SK-N-SH treated with all-trans-retinoic acid at 6 μM for 48 hours (cell line): ENCODE results near the gene COQ7.

Experiments used
- ATAC-seq: fragments of 200-7000 bp; cut with Tn5 transposase; 3 replicates; pipeline ENCODE4 v1.9.1; 2020; ENCODE audit warnings: mild to moderate bottlenecking, moderate library complexity
- BACH2 ChIP-seq: fragments of 250-450 bp; sonication (Bioruptor Pico); IDR thresholded peaks from 2 replicates; pipeline ENCODE4 v1.9.0; 2021; ENCODE audit warnings: mild to moderate bottlenecking, borderline replicate concordance
- CSDC2 ChIP-seq: fragments of 250-450 bp; sonication (Bioruptor Pico); IDR thresholded peaks from 2 replicates; pipeline ENCODE4 v1.5.0; 2020; ENCODE audit warnings: mild to moderate bottlenecking, moderate library complexity
- ESRRG ChIP-seq: fragments of 250-450 bp; sonication (Bioruptor Pico); IDR thresholded peaks from 2 replicates; pipeline ENCODE4 v1.6.1; 2021; ENCODE audit warnings: mild to moderate bottlenecking
- ISL1 ChIP-seq: fragments of 250-450 bp; sonication (Bioruptor Pico); IDR thresholded peaks from 2 replicates; pipeline ENCODE4 v2.1.2; 2022; ENCODE audit warnings: mild to moderate bottlenecking, moderate library complexity
- OSR1 ChIP-seq: fragments of 250-450 bp; sonication (Bioruptor Pico); IDR thresholded peaks from 2 replicates; pipeline ENCODE4 v1.8.0; 2022; ENCODE audit warnings: moderate library complexity, mild to moderate bottlenecking, inconsistent platforms
- PPARA ChIP-seq: fragments of 250-450 bp; sonication (Bioruptor Pico); IDR thresholded peaks from 2 replicates; pipeline ENCODE4 v1.5.0; 2020; ENCODE audit warnings: mild to moderate bottlenecking, borderline replicate concordance
- RARB ChIP-seq: fragments of 250-450 bp; sonication (Bioruptor Pico); IDR thresholded peaks from 2 replicates; pipeline ENCODE4 v1.8.0; 2021; ENCODE audit warnings: mild to moderate bottlenecking, moderate library complexity
- TCF4 ChIP-seq: fragments of 250-450 bp; sonication (Bioruptor Pico); IDR thresholded peaks from 2 replicates; pipeline ENCODE4 v1.8.0; 2021; ENCODE audit warnings: mild to moderate bottlenecking, moderate library complexity, borderline replicate concordance
- TOX ChIP-seq: fragments of 250-450 bp; sonication (Bioruptor Pico); IDR thresholded peaks from 2 replicates; pipeline ENCODE4 v1.8.0; 2021; ENCODE audit warnings: mild to moderate bottlenecking, moderate library complexity, borderline replicate concordance
- ZC3H10 ChIP-seq: fragments of 250-450 bp; sonication (Bioruptor Pico); IDR thresholded peaks from 2 replicates; pipeline ENCODE4 v1.5.1; 2021; ENCODE audit warnings: mild to moderate bottlenecking, moderate library complexity
- ZFP3 ChIP-seq: fragments of 250-450 bp; sonication (Bioruptor Pico); IDR thresholded peaks from 2 replicates; pipeline ENCODE4 v1.5.0; 2020; ENCODE audit warnings: mild to moderate bottlenecking, moderate library complexity
- ZFP30 ChIP-seq: fragments of 450-650 bp; formaldehyde crosslinking; IDR thresholded peaks from 2 replicates; pipeline ENCODE4 v1.5.0; 2022; ENCODE audit warnings: mild to moderate bottlenecking, moderate library complexity
- ZNF565 ChIP-seq: fragments of 450-650 bp; formaldehyde crosslinking; conservative IDR thresholded peaks from 2 replicates; pipeline ENCODE4 v1.5.0; 2020; ENCODE audit warnings: low read depth, mild to moderate bottlenecking, moderate library complexity
- ZNF70 ChIP-seq: fragments of 450-650 bp; formaldehyde crosslinking; IDR thresholded peaks from 2 replicates; pipeline ENCODE4 v1.5.0; 2020; ENCODE audit warnings: mild to moderate bottlenecking, moderate library complexity
- ZNF8 ChIP-seq: fragments of 450-650 bp; formaldehyde crosslinking; IDR thresholded peaks from 2 replicates; pipeline ENCODE4 v1.5.0; 2020; ENCODE audit warnings: mild to moderate bottlenecking, moderate library complexity
- TF ChIP-seq, protein P1 (sequence below): fragments of 250-450 bp; sonication (Bioruptor Pico); IDR thresholded peaks from 2 replicates; pipeline ENCODE4 v1.8.0; 2021; ENCODE audit warnings: low read depth, mild to moderate bottlenecking, moderate library complexity, borderline replicate concordance
- TF ChIP-seq, protein P2 (sequence below): fragments of 250-450 bp; sonication (Bioruptor Pico); IDR thresholded peaks from 2 replicates; pipeline ENCODE4 v1.5.1; 2020; ENCODE audit warnings: low read depth, mild to moderate bottlenecking, moderate library complexity
- TF ChIP-seq, protein P3 (sequence below): fragments of 250-450 bp; sonication (Bioruptor Pico); IDR thresholded peaks from 2 replicates; pipeline ENCODE4 v1.8.0; 2020; ENCODE audit warnings: mild to moderate bottlenecking, moderate library complexity, borderline replicate concordance
- TF ChIP-seq, protein P4 (sequence below): fragments of 250-450 bp; sonication (Bioruptor Pico); IDR thresholded peaks from 2 replicates; pipeline ENCODE4 v1.5.0; 2020; ENCODE audit warnings: mild to moderate bottlenecking, moderate library complexity
- TF ChIP-seq, protein P5 (sequence below): fragments of 250-450 bp; sonication (Bioruptor Pico); IDR thresholded peaks from 2 replicates; pipeline ENCODE4 v1.5.1; 2021; ENCODE audit warnings: mild to moderate bottlenecking, moderate library complexity

COQ7 gene

DNA sequence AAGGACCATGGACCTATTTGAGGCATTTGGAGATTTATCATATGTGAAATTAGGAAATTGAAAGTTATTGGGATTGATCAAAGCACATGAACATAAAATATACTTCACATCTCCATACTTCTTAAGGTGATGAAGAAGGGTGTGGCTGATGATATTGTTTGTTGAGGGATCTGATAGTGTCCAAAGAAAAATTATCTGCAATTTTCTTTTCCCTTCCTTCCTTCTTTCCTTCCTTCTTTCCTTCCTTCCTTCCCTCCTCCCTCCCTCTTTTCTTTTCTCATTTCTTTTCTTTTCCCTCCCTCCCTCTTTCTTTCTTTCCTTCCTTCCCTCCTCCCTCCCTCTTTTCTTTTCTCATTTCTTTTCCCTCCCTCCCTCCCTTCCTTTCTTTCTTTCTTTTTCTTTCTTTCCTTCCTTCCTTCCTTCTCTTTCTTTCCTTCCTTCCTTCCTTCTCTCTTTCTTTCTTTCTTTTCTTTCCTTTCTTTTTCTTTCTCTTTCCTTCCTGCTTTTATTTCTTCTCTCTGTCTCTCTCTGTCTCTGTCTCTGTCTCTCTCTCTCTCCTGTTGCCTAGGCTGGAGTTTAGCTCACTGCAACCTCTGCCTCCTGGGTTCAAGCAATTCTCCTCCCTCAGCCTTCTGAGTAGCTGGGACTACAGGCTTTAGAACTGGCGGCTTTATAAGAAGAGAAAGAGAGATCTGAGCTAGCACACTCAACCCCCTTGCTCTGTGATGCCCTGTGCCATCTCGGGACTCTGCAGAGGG, 25.4 kb downstream of the COQ7 start:
- ATAC-seq: no peak
- TF ChIP-seq, protein P1, sequence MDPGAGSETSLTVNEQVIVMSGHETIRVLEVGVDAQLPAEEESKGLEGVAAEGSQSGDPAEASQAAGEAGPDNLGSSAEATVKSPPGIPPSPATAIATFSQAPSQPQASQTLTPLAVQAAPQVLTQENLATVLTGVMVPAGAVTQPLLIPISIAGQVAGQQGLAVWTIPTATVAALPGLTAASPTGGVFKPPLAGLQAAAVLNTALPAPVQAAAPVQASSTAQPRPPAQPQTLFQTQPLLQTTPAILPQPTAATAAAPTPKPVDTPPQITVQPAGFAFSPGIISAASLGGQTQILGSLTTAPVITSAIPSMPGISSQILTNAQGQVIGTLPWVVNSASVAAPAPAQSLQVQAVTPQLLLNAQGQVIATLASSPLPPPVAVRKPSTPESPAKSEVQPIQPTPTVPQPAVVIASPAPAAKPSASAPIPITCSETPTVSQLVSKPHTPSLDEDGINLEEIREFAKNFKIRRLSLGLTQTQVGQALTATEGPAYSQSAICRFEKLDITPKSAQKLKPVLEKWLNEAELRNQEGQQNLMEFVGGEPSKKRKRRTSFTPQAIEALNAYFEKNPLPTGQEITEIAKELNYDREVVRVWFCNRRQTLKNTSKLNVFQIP (CRISPR knock-in tag): no peak
- TF ChIP-seq ZNF8 (CRISPR knock-in tag): no peak
- TF ChIP-seq, all 23 proteins: peak for 0

DNA sequence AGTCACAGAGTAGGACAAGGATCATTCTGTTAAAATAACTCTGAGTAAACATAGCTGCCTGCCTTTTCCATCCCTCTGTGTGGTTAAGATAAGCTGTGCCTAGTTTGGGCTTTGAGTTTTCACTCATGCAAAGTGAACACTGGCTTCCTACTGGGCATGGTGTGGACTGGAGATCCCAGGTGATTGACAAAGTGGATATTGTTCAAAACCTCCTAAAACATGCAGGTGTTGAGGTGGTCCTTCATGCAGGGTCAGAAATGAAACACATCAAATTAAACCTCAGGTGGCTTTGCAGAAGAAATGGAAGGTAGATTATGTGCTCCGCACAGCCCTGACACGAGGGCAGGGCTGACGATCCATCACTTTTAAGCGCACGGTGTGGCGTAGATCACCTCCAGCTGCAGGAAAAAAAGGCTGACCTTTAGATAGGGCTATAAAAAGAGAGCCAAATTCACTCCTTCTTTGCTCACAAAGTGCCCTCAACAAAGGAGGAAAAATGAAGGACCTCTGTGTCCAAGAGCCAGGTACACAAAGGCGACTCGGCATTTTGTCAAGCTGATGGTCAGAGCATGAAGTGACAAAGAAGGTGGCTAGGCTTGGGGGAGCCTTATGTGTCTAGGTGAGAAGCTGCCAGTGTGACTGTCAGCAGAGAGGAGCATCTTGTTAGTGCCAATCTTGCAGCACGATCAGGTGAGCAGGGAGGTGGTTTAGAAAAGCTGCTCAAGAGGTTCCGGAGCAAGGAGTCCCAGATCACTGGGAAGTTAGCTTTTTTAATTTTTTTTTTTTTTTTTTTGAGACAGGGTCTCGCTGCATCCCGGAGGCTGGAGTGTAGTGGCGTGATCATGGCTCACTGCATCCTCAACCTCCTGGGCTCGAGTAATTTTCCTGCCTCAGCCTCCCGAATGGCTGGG, 26.5 kb downstream of the COQ7 start:
- TF ChIP-seq TOX (CRISPR knock-in tag): no peak
- no peak for TF ChIP-seq ZNF565 (CRISPR knock-in tag)
- TF ChIP-seq CSDC2: no peak
- no peak for TF ChIP-seq ESRRG
- no peak for TF ChIP-seq RARB (CRISPR knock-in tag)
- TF ChIP-seq ZNF70 (CRISPR knock-in tag): no peak
- no peak for TF ChIP-seq ZNF8 (CRISPR knock-in tag)
- no peak for TF ChIP-seq ZC3H10 (CRISPR knock-in tag)
- no peak for TF ChIP-seq ISL1 (CRISPR knock-in tag)
- no peak for TF ChIP-seq TCF4 (CRISPR knock-in tag)
- TF ChIP-seq, protein P2, sequence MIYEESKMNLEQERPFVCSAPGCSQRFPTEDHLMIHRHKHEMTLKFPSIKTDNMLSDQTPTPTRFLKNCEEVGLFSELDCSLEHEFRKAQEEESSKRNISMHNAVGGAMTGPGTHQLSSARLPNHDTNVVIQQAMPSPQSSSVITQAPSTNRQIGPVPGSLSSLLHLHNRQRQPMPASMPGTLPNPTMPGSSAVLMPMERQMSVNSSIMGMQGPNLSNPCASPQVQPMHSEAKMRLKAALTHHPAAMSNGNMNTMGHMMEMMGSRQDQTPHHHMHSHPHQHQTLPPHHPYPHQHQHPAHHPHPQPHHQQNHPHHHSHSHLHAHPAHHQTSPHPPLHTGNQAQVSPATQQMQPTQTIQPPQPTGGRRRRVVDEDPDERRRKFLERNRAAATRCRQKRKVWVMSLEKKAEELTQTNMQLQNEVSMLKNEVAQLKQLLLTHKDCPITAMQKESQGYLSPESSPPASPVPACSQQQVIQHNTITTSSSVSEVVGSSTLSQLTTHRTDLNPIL (CRISPR knock-in tag): no peak
- TF ChIP-seq, protein P3, sequence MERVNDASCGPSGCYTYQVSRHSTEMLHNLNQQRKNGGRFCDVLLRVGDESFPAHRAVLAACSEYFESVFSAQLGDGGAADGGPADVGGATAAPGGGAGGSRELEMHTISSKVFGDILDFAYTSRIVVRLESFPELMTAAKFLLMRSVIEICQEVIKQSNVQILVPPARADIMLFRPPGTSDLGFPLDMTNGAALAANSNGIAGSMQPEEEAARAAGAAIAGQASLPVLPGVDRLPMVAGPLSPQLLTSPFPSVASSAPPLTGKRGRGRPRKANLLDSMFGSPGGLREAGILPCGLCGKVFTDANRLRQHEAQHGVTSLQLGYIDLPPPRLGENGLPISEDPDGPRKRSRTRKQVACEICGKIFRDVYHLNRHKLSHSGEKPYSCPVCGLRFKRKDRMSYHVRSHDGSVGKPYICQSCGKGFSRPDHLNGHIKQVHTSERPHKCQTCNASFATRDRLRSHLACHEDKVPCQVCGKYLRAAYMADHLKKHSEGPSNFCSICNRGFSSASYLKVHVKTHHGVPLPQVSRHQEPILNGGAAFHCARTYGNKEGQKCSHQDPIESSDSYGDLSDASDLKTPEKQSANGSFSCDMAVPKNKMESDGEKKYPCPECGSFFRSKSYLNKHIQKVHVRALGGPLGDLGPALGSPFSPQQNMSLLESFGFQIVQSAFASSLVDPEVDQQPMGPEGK: no peak
- TF ChIP-seq BACH2: no peak
- TF ChIP-seq, protein P1 (CRISPR knock-in tag): no peak
- TF ChIP-seq ZFP3 (CRISPR knock-in tag): no peak
- TF ChIP-seq, all 23 proteins: peak for 0
- ATAC-seq: no peak

DNA sequence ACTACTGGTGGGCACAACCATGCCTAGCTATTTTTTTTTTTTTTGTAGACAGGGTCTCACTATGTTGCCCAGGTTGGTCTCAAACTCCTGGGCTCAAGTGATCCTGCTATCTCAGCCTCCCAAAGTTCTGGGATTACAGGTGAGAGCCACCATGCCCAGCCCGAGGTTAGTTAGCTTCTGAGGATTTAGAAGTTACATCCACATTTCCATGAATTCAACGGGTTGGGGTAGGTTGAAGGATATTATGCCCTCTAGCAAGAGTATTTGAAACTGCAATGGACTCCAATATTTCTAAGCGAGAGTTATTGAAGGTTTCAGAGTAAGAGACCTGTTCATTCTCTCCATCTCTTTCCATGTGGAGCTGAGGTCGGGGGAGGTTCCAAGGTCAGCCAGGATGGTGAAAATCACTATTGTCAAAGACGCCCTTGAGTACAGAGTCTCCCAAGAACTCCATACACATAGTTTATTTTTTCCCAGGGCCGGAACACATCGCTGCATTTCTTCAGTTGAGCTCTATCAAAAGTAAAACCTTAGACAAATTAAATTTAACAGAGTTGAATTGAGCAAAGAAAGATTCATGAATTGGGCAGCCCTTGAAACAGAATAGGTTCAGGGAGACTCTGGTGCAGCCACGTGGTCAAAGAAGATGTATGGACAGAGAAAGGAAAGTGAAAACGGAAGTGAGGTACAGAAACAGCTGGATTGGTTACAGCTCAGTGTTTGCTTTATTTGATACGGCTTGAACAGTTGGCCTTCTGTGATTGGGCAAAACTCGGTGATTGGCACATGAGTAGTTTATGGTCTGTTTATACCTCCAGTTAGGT, 27.3 kb downstream of the COQ7 start:
- no peak for ATAC-seq
- TF ChIP-seq, protein P3: no peak
- TF ChIP-seq ISL1 (CRISPR knock-in tag): no peak
- no peak for TF ChIP-seq PPARA (CRISPR knock-in tag)
- no peak for TF ChIP-seq ZNF565 (CRISPR knock-in tag)
- no peak for TF ChIP-seq ZFP3 (CRISPR knock-in tag)
- TF ChIP-seq, protein P4, sequence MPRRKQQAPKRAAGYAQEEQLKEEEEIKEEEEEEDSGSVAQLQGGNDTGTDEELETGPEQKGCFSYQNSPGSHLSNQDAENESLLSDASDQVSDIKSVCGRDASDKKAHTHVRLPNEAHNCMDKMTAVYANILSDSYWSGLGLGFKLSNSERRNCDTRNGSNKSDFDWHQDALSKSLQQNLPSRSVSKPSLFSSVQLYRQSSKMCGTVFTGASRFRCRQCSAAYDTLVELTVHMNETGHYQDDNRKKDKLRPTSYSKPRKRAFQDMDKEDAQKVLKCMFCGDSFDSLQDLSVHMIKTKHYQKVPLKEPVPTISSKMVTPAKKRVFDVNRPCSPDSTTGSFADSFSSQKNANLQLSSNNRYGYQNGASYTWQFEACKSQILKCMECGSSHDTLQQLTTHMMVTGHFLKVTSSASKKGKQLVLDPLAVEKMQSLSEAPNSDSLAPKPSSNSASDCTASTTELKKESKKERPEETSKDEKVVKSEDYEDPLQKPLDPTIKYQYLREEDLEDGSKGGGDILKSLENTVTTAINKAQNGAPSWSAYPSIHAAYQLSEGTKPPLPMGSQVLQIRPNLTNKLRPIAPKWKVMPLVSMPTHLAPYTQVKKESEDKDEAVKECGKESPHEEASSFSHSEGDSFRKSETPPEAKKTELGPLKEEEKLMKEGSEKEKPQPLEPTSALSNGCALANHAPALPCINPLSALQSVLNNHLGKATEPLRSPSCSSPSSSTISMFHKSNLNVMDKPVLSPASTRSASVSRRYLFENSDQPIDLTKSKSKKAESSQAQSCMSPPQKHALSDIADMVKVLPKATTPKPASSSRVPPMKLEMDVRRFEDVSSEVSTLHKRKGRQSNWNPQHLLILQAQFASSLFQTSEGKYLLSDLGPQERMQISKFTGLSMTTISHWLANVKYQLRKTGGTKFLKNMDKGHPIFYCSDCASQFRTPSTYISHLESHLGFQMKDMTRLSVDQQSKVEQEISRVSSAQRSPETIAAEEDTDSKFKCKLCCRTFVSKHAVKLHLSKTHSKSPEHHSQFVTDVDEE: no peak
- TF ChIP-seq RARB (CRISPR knock-in tag): no peak
- no peak for TF ChIP-seq ZFP30 (CRISPR knock-in tag)
- no peak for TF ChIP-seq TCF4 (CRISPR knock-in tag)
- no peak for TF ChIP-seq OSR1
- no peak for TF ChIP-seq ZC3H10 (CRISPR knock-in tag)
- TF ChIP-seq, protein P5, sequence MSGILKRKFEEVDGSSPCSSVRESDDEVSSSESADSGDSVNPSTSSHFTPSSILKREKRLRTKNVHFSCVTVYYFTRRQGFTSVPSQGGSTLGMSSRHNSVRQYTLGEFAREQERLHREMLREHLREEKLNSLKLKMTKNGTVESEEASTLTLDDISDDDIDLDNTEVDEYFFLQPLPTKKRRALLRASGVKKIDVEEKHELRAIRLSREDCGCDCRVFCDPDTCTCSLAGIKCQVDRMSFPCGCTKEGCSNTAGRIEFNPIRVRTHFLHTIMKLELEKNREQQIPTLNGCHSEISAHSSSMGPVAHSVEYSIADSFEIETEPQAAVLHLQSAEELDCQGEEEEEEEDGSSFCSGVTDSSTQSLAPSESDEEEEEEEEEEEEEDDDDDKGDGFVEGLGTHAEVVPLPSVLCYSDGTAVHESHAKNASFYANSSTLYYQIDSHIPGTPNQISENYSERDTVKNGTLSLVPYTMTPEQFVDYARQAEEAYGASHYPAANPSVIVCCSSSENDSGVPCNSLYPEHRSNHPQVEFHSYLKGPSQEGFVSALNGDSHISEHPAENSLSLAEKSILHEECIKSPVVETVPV: no peak
- no peak for TF ChIP-seq CSDC2
- TF ChIP-seq TOX (CRISPR knock-in tag): no peak
